Measurements from ENCODE around the gene DIP2C. TPM values are rescaled to one million over a fixed set of nuclear protein-coding genes. Genes with fewer than 3 reads are reported as not detected.
"Not testable (repeated sequence)": the region's sequence is repeated elsewhere in the genome, so short reads cannot be mapped to it uniquely, and the experiment has no call there.

Gene DIP2C
- total RNA-seq, 1 donor from 2014 or later, result 1.6 TPM

DNA sequence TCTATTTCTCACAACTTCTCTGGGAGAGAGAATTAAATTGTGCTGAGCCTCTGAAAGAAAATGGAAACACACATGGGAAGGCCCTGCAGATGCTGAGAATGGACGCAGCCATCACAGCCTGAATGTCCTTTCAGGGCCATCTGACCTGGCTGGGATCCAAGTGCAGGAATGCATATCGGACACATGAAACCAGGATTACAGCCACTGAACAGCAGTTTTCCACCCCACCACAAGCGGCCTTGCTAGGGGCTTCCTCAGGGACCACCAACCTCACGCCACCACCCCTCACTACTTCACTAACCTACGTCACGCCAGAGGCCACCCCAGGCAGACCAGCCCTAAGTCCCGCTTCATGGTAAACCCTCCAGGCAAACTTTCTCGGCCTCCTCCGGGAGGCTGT, 103.3 kb downstream of the DIP2C start:
- Mint-ChIP-seq H3K36me3 (ENCODE audit: low read depth) (no peaks in the 10 kb centered on the region), H3K4me1 (ENCODE audit: low read depth) (no peaks in the 10 kb centered on the region), H3K27ac (no peak overlapping the region), H3K9me3 (no peaks in the 10 kb centered on the region), H3K4me3 (no peak overlapping the region), H3K27me3 (ENCODE audit: insufficient read depth) (no peaks in the 10 kb centered on the region)
- no peak for DNase-seq (ENCODE audit: low spot score)
- intact Hi-C loops (cut with micrococcal nuclease), result no loop called here

DNA sequence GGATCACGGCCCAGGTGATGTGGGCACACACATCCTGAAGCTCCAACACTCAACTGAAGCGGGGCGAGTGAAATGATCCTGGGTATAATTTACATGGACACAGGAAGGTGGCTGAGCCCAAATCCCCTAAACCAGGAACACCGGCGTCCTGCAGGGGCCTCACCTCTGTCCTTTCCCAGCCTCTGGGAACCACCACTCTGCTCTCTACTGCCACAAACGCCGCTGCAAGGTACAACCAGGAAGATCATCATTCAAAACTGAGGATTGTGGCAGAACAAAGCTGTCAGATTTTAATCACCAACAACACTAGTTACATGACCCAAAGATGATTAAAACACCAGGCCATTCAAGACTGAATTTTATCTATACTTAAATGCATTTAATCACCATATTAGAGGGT, 104.0 kb downstream of the DIP2C start:
- no peak overlapping the region for H3K27ac Mint-ChIP-seq
- H3K27me3 Mint-ChIP-seq (ENCODE audit: insufficient read depth), result no peaks in the 10 kb centered on the region
- intact Hi-C loops (cut with micrococcal nuclease), result no loop called here
- H3K4me1 Mint-ChIP-seq (ENCODE audit: low read depth), result no peaks in the 10 kb centered on the region
- no peaks in the 10 kb centered on the region for H3K36me3 Mint-ChIP-seq (ENCODE audit: low read depth)
- DNase-seq (ENCODE audit: low spot score), result no peak
- no peaks in the 10 kb centered on the region for H3K9me3 Mint-ChIP-seq
- no peak overlapping the region for H3K4me3 Mint-ChIP-seq

DNA sequence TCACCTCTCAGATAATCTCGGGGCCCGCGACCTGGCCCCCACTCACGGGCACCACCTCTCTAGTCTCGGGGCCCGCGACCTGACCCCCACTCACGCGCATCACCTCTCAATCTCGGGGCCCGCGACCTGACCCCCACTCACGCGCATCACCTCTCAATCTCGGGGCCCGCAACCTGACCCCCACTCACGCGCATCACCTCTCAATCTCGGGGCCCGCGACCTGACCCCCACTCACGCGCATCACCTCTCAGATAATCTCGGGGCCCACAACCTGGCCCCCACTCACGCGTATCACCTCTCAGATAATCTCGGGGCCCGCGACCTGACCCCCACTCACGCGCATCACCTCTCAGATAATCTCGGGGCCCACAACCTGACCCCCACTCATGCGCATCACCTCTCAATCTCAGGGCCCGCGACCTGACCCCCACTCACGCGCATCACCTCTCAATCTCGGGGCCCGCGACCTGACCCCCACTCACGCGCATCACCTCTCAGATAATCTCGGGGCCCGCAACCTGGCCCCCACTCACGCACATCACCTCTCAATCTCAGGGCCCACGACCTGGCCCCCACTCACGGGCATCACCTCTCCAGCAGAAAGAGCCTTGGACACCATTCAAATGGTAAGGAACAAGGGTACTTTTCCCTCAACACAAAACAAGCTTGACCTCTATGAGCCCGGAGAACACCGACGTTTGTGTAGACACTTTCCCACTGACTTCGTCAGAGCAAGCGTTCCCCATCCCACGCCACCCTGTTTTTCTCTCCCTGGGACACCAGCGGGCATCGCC, 104.8 kb downstream of the DIP2C start:
- H3K36me3 Mint-ChIP-seq (ENCODE audit: low read depth); H3K9me3 Mint-ChIP-seq; H3K27me3 Mint-ChIP-seq (ENCODE audit: insufficient read depth); H3K27ac Mint-ChIP-seq; DNase-seq (ENCODE audit: low spot score); H3K4me3 Mint-ChIP-seq; intact Hi-C loops (cut with micrococcal nuclease); H3K4me1 Mint-ChIP-seq (ENCODE audit: low read depth): not testable (repeated sequence)

DNA sequence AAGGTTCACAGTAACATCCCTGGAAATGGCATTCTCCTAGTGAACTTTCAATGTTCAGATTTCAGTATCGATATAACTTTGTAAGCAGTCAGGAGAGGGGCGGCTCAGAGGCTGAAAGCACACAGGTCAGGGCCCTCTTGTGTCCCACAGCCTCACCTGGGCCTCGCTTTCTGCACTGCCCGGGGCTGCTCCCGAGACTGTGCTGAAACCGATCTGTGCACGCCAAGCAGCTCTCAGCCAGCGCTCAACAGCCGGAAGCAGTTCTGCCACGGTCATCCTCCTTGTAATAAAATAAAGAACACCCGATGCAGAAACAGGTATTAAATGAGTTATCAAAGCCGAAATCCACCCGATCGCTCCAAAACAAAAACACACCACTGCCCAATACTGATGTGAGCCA, 106.0 kb downstream of the DIP2C start:
- Mint-ChIP-seq H3K4me3 (no peak overlapping the region), H3K27me3 (ENCODE audit: insufficient read depth) (no peaks in the 10 kb centered on the region), H3K36me3 (ENCODE audit: low read depth) (no peaks in the 10 kb centered on the region), H3K27ac (no peak overlapping the region), H3K9me3 (no peaks in the 10 kb centered on the region), H3K4me1 (ENCODE audit: low read depth) (no peaks in the 10 kb centered on the region)
- intact Hi-C loops (cut with micrococcal nuclease), result no loop called here
- no peak for DNase-seq (ENCODE audit: low spot score)

DNA sequence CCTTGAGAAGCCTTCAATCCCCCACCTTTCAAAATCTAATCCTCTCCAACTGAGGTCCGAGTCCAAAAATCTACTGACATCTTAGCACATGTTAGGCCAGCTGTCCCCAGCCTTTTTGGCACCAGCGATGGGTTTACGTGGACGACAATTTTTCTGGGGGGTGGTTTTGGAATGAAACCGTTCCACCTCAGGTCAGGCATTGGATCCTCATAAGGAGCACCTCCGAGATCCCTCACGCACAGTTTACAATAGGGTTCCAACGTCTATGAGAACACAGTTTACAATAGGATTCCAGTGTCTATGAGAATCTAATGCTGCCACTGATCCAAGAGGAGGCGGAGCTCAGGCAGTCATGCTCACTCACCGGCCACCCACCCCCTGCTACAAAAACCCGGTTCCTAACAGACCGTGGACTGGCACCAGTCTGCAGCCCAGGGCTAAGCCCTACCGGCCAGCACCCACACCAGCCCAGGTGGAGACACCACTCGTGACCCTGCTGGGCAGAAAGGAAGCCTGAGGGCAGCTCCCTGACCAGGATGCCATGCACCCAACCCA, 107.6 kb downstream of the DIP2C start:
- no peak overlapping the region for H3K4me3 Mint-ChIP-seq
- no peaks in the 10 kb centered on the region for H3K36me3 Mint-ChIP-seq (ENCODE audit: low read depth)
- no peak for DNase-seq (ENCODE audit: low spot score)
- intact Hi-C loops (cut with micrococcal nuclease), result no loop called here
- no peaks in the 10 kb centered on the region for H3K9me3 Mint-ChIP-seq
- no peaks in the 10 kb centered on the region for H3K27me3 Mint-ChIP-seq (ENCODE audit: insufficient read depth)
- H3K4me1 Mint-ChIP-seq (ENCODE audit: low read depth), result no peaks in the 10 kb centered on the region
- H3K27ac Mint-ChIP-seq, result no peak overlapping the region

DNA sequence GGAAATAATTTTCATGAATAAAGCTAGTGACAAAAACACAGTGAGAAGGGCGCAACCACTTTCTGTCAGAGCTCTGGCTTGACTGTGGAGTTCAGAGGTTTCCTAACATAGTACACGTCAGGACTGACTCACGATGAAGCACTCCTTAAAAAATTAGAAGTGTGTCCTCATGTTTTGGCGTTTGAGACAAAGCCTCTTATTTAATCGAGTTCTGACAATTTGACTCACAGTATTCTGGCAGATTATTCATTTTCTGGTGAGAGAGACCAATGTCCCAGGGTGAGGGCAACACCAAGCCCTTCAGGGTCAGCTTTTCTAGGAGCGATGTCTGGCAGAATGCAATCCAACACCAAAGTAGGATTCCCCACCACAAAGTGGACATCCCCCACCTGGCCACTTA, 108.7 kb downstream of the DIP2C start:
- Mint-ChIP-seq H3K27me3 (ENCODE audit: insufficient read depth) (no peaks in the 10 kb centered on the region), H3K36me3 (ENCODE audit: low read depth) (no peaks in the 10 kb centered on the region), H3K4me3 (no peak overlapping the region), H3K27ac (no peak overlapping the region), H3K4me1 (ENCODE audit: low read depth) (no peaks in the 10 kb centered on the region), H3K9me3 (no peaks in the 10 kb centered on the region)
- no peak for DNase-seq (ENCODE audit: low spot score)
- intact Hi-C loops (cut with micrococcal nuclease), result no loop called here

DNA sequence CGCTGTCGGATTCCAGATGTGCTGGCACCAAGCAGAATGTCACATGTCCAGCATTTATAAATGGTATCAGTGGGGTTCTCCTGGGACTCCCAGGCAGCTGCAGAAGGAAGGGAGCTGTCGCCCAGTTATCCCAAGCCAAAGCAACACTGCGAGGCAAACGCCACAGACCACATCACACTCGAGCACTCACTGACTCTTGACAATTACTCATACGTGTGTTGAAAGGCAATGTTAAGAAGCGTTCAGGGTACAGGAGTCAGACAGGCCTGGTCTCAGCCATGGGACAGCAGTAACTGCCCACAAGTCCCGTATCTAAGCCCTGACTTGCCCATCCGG, 113.4 kb downstream of the DIP2C start:
- Mint-ChIP-seq H3K27me3 (ENCODE audit: insufficient read depth) (peaks cover 5% of the 10 kb centered on the region), H3K9me3 (no peaks in the 10 kb centered on the region), H3K4me1 (ENCODE audit: low read depth) (no peaks in the 10 kb centered on the region), H3K27ac (no peak overlapping the region), H3K4me3 (no peak overlapping the region), H3K36me3 (ENCODE audit: low read depth) (no peaks in the 10 kb centered on the region)
- intact Hi-C loops (cut with micrococcal nuclease), result no loop called here
- no peak for DNase-seq (ENCODE audit: low spot score)

DNA sequence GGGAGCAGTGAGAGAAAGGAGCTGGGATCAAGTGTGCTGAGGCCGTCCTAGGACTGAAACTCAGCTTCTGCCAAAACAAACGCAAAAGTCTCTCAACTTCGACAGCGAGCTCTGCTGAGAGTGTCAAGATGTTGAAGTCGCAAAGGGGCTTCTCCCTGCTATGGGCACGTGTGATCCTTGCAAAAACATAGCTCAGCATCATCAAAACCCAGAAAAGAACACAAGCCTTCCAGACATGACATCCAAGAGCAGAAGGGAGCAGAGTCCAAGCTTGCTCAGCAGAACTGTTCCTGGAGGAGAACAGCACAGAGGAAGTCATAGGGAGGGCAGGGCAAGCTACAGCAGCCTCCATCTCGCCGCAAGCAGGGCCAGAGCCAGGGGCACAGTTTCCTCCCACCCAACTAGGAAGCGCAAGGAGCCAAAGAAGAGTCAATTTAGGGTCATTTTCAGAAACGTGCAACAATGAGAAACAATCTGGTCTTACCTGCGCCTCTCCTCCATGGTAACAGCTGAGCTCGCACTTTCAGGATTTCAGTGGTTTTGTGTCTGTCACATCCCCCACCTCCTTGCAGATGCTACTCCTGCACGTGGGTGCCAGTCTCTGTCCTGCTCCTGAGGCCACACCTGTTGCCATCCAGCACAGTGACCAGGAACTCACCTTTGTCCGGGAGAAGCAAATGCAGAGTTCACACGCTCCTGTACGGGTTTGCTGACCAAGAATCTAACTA, 113.9 kb downstream of the DIP2C start:
- intact Hi-C loops (cut with micrococcal nuclease), result no loop called here
- H3K27ac Mint-ChIP-seq, result no peak overlapping the region

DNA sequence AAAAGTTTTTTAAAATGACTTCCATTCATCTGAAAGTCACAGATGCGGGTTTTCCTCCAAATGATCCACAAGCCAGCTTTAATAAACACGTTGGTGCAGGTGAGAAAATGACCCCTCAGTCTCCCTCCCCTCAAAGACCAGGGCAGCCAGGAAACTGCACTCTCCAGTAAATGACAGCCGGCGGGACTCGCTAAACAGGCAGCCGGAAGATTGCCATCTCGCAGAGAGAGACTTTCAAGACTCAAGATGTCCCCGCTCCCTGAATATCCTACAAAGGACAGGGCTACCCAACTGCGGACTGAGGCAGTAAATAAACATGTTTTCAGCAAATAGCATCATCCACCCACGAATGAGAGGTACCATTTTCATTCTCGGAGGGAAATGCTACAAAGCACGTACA, 116.8 kb downstream of the DIP2C start:
- intact Hi-C loops (cut with micrococcal nuclease), result no loop called here
- peaks cover 5% of the 10 kb centered on the region for H3K27me3 Mint-ChIP-seq (ENCODE audit: insufficient read depth)
- H3K4me1 Mint-ChIP-seq (ENCODE audit: low read depth), result no peaks in the 10 kb centered on the region
- H3K9me3 Mint-ChIP-seq, result no peaks in the 10 kb centered on the region
- H3K4me3 Mint-ChIP-seq, result no peak overlapping the region
- no peak overlapping the region for H3K27ac Mint-ChIP-seq
- no peaks in the 10 kb centered on the region for H3K36me3 Mint-ChIP-seq (ENCODE audit: low read depth)
- no peak for DNase-seq (ENCODE audit: low spot score)

More for the DNA sequence above, 113.9 kb downstream of the DIP2C start:
- H3K27me3 Mint-ChIP-seq (ENCODE audit: insufficient read depth), result peaks cover 5% of the 10 kb centered on the region
- H3K4me3 Mint-ChIP-seq, result no peak overlapping the region
- H3K9me3 Mint-ChIP-seq, result no peaks in the 10 kb centered on the region
- no peaks in the 10 kb centered on the region for H3K36me3 Mint-ChIP-seq (ENCODE audit: low read depth)
- DNase-seq (ENCODE audit: low spot score), result no peak
- no peaks in the 10 kb centered on the region for H3K4me1 Mint-ChIP-seq (ENCODE audit: low read depth)

DNA sequence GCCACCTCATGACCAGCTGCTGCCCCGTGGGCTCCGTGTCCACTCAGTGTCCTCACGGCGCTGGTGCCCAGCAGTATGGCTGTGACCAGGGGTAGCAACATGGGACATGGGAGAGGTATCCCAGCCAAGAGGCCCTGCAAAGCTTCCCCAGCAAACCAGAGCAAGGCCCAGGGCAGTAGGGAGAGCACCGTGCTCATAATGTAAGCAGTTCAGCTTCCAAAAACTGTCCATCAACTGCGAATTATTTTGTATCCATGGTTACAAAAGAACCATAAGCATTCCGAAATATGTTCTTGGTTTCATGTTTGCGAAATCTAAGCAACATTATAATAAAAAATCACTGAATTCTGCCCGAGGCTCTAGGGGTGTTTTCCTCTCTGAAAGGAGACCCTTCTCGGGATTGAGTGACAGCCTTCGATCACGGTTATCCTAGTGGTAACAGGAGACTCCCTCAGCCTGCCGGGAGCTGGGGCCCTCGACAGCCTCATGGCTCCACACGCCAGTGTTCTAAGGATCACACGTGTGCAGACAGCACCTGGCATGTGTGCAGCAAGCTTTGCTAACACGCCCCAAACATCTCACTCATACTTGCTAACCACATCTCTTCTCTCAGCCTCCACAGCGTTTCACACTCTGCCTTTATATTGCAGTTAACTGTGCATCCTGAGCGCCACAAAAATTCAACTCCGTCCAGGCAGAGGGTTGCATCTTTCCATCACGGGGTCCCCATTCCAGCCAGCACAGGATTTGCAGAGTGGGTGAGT, 117.6 kb downstream of the DIP2C start:
- Mint-ChIP-seq H3K27me3 (ENCODE audit: insufficient read depth) (peaks cover 5% of the 10 kb centered on the region), H3K9me3 (no peaks in the 10 kb centered on the region), H3K4me1 (ENCODE audit: low read depth) (no peaks in the 10 kb centered on the region), H3K4me3 (no peak overlapping the region), H3K27ac (no peak overlapping the region), H3K36me3 (ENCODE audit: low read depth) (no peaks in the 10 kb centered on the region)
- intact Hi-C loops (cut with micrococcal nuclease), result no loop called here
- no peak for DNase-seq (ENCODE audit: low spot score)

DNA sequence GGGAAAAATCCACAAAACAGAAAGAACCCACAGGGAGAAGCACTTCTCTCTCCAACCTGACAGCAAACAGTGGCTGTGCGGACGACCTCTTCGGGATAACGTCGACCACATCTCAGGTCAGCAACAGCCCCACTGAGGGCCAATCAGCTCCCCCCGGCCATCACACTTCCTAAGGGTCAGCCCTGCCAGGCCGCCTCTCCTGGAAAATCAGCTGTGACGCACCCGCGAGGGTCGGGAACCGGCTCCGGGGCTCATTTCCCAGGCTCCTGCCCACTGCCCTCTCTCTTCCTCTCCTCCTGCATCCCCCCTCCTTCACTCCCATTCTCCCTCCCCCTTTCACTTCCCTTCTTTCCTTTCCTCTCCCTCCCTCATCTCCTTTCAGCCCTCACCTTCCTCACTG, 118.3 kb downstream of the DIP2C start:
- H3K36me3 Mint-ChIP-seq (ENCODE audit: low read depth), result no peaks in the 10 kb centered on the region
- H3K27me3 Mint-ChIP-seq (ENCODE audit: insufficient read depth), result peaks cover 5% of the 10 kb centered on the region
- no peaks in the 10 kb centered on the region for H3K9me3 Mint-ChIP-seq
- no peak overlapping the region for H3K27ac Mint-ChIP-seq
- intact Hi-C loops (cut with micrococcal nuclease), result no loop called here
- DNase-seq (ENCODE audit: low spot score), result no peak
- no peaks in the 10 kb centered on the region for H3K4me1 Mint-ChIP-seq (ENCODE audit: low read depth)
- no peak overlapping the region for H3K4me3 Mint-ChIP-seq

DNA sequence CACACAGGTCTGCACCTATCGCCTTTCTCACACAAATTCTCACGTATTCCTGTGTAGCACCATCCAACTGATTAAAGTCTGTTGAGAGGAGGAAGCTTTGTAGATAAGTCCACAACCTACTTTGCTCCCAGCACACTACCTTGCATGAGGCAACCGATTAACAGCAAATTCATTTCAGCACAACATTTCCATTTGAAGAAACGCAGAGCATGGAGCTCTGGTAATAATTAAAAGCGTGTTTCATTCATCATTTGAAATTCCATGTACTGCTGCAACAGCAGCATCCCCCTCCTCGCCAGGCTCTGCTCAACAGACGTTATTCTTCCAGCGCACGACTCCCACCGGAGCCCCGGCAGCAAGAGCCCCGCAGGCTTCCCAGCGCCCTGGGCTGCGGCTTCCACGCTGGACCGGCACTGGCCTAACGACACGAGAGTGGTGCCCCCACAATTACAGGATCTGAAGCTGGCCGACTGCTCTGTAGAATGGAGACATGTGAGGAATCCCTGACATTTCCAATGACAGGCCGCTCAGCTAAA, 118.8 kb downstream of the DIP2C start:
- DNase-seq (ENCODE audit: low spot score), result no peak
- no peaks in the 10 kb centered on the region for H3K9me3 Mint-ChIP-seq
- no peaks in the 10 kb centered on the region for H3K4me1 Mint-ChIP-seq (ENCODE audit: low read depth)
- H3K27me3 Mint-ChIP-seq (ENCODE audit: insufficient read depth), result peaks cover 5% of the 10 kb centered on the region
- no peak overlapping the region for H3K27ac Mint-ChIP-seq
- intact Hi-C loops (cut with micrococcal nuclease), result no loop called here
- H3K4me3 Mint-ChIP-seq, result no peak overlapping the region
- no peaks in the 10 kb centered on the region for H3K36me3 Mint-ChIP-seq (ENCODE audit: low read depth)
